Neural cell (in vitro differentiated cells): Measurements from ENCODE around the gene ZNF778. TPM values are rescaled to one million over a fixed set of nuclear protein-coding genes. Genes with fewer than 3 reads are reported as not detected.

Experiments used
- H2AFZ ChIP-seq: fragments of 200-600, 300-800 bp; sonication (generic), shearing (Covaris generic); 2 replicates; pipeline ENCODE4 v1.6.0; 2014; ENCODE audit warnings: low read depth, mild to moderate bottlenecking, antibody characterized with exemption, low read length, moderate library complexity
- H3F3A ChIP-seq: fragments of 200-600 bp; shearing (Covaris generic); 2 replicates; pipeline ENCODE4 v1.6.1; 2016; ENCODE audit warnings: mild to moderate bottlenecking, moderate library complexity, mixed read lengths, antibody characterized with exemption, low read length; ENCODE audit not compliant: insufficient read depth, poor library complexity, severe bottlenecking
- H3K27ac ChIP-seq: fragments of 200-600, 300-800 bp; sonication (generic), shearing (Covaris generic); 2 replicates; pipeline ENCODE4 v1.5.1; 2014; ENCODE audit warnings: mild to moderate bottlenecking, low read length, moderate library complexity
- H3K27me3 ChIP-seq: fragments of 300-800, 200-600 bp; sonication (generic), shearing (Covaris generic); 2 replicates; pipeline ENCODE4 v1.6.0; 2014; ENCODE audit warnings: mild to moderate bottlenecking, low read depth, low read length, moderate library complexity; ENCODE audit not compliant: insufficient read depth
- H3K36me3 ChIP-seq: fragments of 300-800, 200-600 bp; sonication (generic), shearing (Covaris generic); 2 replicates; pipeline ENCODE4 v1.5.1; 2014; ENCODE audit warnings: mild to moderate bottlenecking, antibody characterized with exemption, low read length, moderate library complexity; ENCODE audit not compliant: insufficient read depth
- H3K4me2 ChIP-seq: fragments of 300-800, 200-600 bp; sonication (generic), shearing (Covaris generic); 2 replicates; pipeline ENCODE4 v1.6.0; 2014; ENCODE audit warnings: mild to moderate bottlenecking, low read length
- H3K4me3 ChIP-seq: fragments of 300-800, 200-600 bp; sonication (generic), shearing (Covaris generic); 2 replicates; pipeline ENCODE4 v1.5.1; 2014; ENCODE audit warnings: mild to moderate bottlenecking, low read length, moderate library complexity
- H3K79me2 ChIP-seq: fragments of 200-600 bp; shearing (Covaris generic); replicated peaks from 2 replicates; pipeline ENCODE4 v1.6.0; 2014; ENCODE audit warnings: mild to moderate bottlenecking, low read length, moderate library complexity; ENCODE audit not compliant: insufficient read depth
- H3K9ac ChIP-seq: fragments of 300-800, 200-600 bp; sonication (generic), shearing (Covaris generic); 2 replicates; pipeline ENCODE4 v1.6.1; 2016; ENCODE audit warnings: mild to moderate bottlenecking, low read length, mixed read lengths
- H3K9me2 ChIP-seq: fragments of 200-600 bp; shearing (Covaris generic); 2 replicates; pipeline ENCODE4 v1.6.1; 2016; ENCODE audit warnings: mild to moderate bottlenecking, low read length, mixed read lengths; ENCODE audit not compliant: insufficient read depth
- H3K9me3 ChIP-seq: fragments of 200-600, 300-800 bp; sonication (generic), shearing (Covaris generic); 2 replicates; pipeline ENCODE4 v1.6.1; 2016; ENCODE audit warnings: mild to moderate bottlenecking, mixed run types, low read length, moderate library complexity, mixed read lengths
- H4K20me1 ChIP-seq: fragments of 200-600 bp; shearing (Covaris generic); 2 replicates; pipeline ENCODE4 v1.6.1; 2016; ENCODE audit warnings: mild to moderate bottlenecking, mixed run types; ENCODE audit not compliant: insufficient read depth
- EP300 ChIP-seq: fragments of 450-650 bp; conservative IDR thresholded peaks from 2 replicates; pipeline ENCODE4 v1.6.1; 2014; ENCODE audit warnings: antibody characterized with exemption, mild to moderate bottlenecking, moderate library complexity; ENCODE audit not compliant: poor library complexity, severe bottlenecking
- EZH2 ChIP-seq: fragments of 200-600, 300-800 bp; shearing (Covaris generic), sonication (generic); IDR thresholded peaks from 2 replicates; pipeline ENCODE4 v1.6.1; 2014; ENCODE audit warnings: antibody characterized with exemption, low read length, borderline replicate concordance, mild to moderate bottlenecking; ENCODE audit not compliant: insufficient read depth, poor library complexity, severe bottlenecking
- MXI1 ChIP-seq: fragments of 450-650 bp; conservative IDR thresholded peaks from 2 replicates; pipeline ENCODE4 v1.6.1; 2014; ENCODE audit warnings: antibody characterized with exemption, mild to moderate bottlenecking; ENCODE audit not compliant: poor library complexity, severe bottlenecking
- POLR2AphosphoS5 ChIP-seq: IDR thresholded peaks from 2 replicates; pipeline ENCODE4 v1.6.1; 2012
- RAD21 ChIP-seq: fragments of 450-650 bp; conservative IDR thresholded peaks from 2 replicates; pipeline ENCODE4 v1.6.1; 2014; ENCODE audit warnings: antibody characterized with exemption, mild to moderate bottlenecking, moderate library complexity
- SMC3 ChIP-seq: fragments of 450-650 bp; conservative IDR thresholded peaks from 2 replicates; pipeline ENCODE4 v1.6.1; 2014; ENCODE audit warnings: antibody characterized with exemption, mild to moderate bottlenecking, moderate library complexity; ENCODE audit not compliant: poor library complexity
- TAF1 ChIP-seq: IDR thresholded peaks from 2 replicates; pipeline ENCODE4 v1.6.1; 2012; ENCODE audit warnings: low read depth
- polyA plus RNA-seq: library from polyadenylated mRNA; depleted of rRNA; stranded (reverse); fragments of >200 nt; gene quantifications from 2 replicates; pipeline ENCODE4 v1.2.3, GENCODE V29; 2014
- TF ChIP-seq, protein P1 (sequence below): fragments of 450-650 bp; IDR thresholded peaks from 2 replicates; pipeline ENCODE4 v1.5.1; 2014; ENCODE audit warnings: antibody characterized with exemption, mild to moderate bottlenecking, moderate library complexity; ENCODE audit not compliant: poor library complexity, severe bottlenecking
- TF ChIP-seq, protein P2 (sequence below): IDR thresholded peaks from 2 replicates; pipeline ENCODE4 v1.6.1; 2012; ENCODE audit warnings: borderline replicate concordance

Gene ZNF778
- polyA plus RNA-seq, 1 donor from 2014 or later, result 14.7 TPM

DNA sequence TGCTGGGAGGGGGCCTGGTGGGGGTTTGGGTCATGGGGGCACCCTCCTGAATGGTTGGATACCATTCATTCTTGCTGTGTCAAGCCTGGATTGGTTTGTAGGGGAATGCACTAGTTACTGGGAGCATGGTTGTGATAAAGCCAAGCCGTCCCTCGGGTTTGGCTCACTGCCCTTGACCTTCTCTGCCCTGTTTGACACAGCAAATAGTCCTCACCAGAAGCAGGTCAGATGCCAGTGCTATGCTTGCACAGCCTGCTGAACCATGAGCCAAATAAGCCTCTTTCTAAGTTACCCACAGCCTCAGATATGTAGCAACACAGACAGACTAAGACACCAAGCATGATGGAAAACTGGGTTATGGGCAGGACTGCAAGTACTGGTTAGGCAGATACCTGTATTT lies 14.6 kb downstream of the ZNF778 start:
- TF ChIP-seq, protein P1, sequence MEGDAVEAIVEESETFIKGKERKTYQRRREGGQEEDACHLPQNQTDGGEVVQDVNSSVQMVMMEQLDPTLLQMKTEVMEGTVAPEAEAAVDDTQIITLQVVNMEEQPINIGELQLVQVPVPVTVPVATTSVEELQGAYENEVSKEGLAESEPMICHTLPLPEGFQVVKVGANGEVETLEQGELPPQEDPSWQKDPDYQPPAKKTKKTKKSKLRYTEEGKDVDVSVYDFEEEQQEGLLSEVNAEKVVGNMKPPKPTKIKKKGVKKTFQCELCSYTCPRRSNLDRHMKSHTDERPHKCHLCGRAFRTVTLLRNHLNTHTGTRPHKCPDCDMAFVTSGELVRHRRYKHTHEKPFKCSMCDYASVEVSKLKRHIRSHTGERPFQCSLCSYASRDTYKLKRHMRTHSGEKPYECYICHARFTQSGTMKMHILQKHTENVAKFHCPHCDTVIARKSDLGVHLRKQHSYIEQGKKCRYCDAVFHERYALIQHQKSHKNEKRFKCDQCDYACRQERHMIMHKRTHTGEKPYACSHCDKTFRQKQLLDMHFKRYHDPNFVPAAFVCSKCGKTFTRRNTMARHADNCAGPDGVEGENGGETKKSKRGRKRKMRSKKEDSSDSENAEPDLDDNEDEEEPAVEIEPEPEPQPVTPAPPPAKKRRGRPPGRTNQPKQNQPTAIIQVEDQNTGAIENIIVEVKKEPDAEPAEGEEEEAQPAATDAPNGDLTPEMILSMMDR, result no peak
- no peak for TF ChIP-seq SMC3
- no peak for TF ChIP-seq MXI1
- TF ChIP-seq, protein P2, sequence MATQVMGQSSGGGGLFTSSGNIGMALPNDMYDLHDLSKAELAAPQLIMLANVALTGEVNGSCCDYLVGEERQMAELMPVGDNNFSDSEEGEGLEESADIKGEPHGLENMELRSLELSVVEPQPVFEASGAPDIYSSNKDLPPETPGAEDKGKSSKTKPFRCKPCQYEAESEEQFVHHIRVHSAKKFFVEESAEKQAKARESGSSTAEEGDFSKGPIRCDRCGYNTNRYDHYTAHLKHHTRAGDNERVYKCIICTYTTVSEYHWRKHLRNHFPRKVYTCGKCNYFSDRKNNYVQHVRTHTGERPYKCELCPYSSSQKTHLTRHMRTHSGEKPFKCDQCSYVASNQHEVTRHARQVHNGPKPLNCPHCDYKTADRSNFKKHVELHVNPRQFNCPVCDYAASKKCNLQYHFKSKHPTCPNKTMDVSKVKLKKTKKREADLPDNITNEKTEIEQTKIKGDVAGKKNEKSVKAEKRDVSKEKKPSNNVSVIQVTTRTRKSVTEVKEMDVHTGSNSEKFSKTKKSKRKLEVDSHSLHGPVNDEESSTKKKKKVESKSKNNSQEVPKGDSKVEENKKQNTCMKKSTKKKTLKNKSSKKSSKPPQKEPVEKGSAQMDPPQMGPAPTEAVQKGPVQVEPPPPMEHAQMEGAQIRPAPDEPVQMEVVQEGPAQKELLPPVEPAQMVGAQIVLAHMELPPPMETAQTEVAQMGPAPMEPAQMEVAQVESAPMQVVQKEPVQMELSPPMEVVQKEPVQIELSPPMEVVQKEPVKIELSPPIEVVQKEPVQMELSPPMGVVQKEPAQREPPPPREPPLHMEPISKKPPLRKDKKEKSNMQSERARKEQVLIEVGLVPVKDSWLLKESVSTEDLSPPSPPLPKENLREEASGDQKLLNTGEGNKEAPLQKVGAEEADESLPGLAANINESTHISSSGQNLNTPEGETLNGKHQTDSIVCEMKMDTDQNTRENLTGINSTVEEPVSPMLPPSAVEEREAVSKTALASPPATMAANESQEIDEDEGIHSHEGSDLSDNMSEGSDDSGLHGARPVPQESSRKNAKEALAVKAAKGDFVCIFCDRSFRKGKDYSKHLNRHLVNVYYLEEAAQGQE, result no peak
- no peak for TF ChIP-seq RAD21
- TF ChIP-seq TAF1, result no peak
- TF ChIP-seq EZH2, result no peak
- TF ChIP-seq EP300, result no peak
- no peak for TF ChIP-seq POLR2AphosphoS5
- no peak overlapping the region for H3K4me2 ChIP-seq
- no peaks in the 10 kb centered on the region for H3K9me2 ChIP-seq
- no peak overlapping the region for H3K4me3 ChIP-seq
- H3K27me3 ChIP-seq, result no peaks in the 10 kb centered on the region
- peaks cover 7% of the 10 kb centered on the region for H3K36me3 ChIP-seq
- no peaks in the 10 kb centered on the region for H3F3A ChIP-seq
- H3K9ac ChIP-seq, result no peak overlapping the region
- H3K79me2 ChIP-seq, result no peaks in the 10 kb centered on the region
- no peaks in the 10 kb centered on the region for H4K20me1 ChIP-seq
- H3K9me3 ChIP-seq, result no peaks in the 10 kb centered on the region
- no peak overlapping the region for H3K27ac ChIP-seq
- no peak overlapping the region for H2AFZ ChIP-seq

DNA sequence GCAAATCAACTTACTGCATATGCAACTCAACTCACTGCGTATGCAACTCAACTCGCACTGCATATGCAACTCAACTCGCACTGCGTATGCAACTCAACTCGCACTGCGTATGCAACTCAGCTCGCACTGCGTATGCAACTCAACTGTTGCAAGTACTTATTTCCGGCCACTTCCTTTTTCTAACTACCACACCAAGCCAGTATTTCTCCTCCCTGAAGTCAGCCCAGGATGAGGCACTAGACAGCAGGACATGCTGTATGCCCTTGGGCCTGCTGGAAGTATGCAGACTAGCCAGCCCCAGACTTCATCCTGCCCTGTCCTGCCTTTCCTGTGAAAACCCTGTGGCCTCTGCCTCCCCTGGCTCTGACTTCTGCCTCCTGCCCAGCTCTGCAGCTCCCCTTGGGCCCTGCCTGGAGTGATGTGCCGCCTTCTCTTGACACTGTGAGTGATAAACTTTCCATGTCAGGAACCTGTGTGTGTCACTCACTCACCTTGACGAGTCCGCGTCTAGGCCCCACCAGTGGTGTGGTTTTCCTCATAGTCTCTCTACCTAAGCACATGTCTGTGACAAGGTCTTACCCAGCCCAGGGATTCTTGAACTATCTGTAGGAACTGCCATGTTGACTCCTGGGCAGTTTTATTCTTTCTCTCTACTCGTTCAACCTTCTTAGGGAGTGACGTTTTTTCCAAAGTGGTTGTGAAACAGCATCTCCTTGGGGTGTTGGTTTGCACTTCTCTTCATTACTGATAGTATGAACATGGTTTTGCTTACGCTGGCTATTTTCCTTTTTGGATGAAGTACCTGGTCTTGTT lies 16.4 kb downstream of the ZNF778 start:
- H3K9ac ChIP-seq, result no peak overlapping the region
- no peak overlapping the region for H2AFZ ChIP-seq

More for the DNA sequence above, 16.4 kb downstream of the ZNF778 start:
- Histone ChIP-seq H4K20me1 (no peaks in the 10 kb centered on the region), H3K27ac (no peak overlapping the region), H3K36me3 (no peaks in the 10 kb centered on the region), H3K27me3 (no peaks in the 10 kb centered on the region), H3K4me3 (no peak overlapping the region), H3F3A (no peaks in the 10 kb centered on the region), H3K4me2 (no peak overlapping the region), H3K79me2 (no peaks in the 10 kb centered on the region), H3K9me2 (no peaks in the 10 kb centered on the region), H3K9me3 (no peaks in the 10 kb centered on the region)
- TF ChIP-seq TAF1 (no peak), POLR2AphosphoS5 (no peak), MXI1 (no peak), EZH2 (no peak), EP300 (no peak), RAD21 (no peak), SMC3 (no peak)
- TF ChIP-seq, protein P1, result no peak
- TF ChIP-seq, protein P2, result no peak
